ENCODE data around the gene IGSF21. TPM values are rescaled to one million over a fixed set of nuclear protein-coding genes. Genes with fewer than 3 reads are reported as not detected.
A peak's percentile ranks its signal among the peaks of the same experiment; 100 is the strongest.
"Not testable (repeated sequence)": the region's sequence is repeated elsewhere in the genome, so short reads cannot be mapped to it uniquely, and the experiment has no call there.

The IGSF21 gene
- total RNA-seq, 1 donor from 2014 or later: 1.8 TPM

DNA sequence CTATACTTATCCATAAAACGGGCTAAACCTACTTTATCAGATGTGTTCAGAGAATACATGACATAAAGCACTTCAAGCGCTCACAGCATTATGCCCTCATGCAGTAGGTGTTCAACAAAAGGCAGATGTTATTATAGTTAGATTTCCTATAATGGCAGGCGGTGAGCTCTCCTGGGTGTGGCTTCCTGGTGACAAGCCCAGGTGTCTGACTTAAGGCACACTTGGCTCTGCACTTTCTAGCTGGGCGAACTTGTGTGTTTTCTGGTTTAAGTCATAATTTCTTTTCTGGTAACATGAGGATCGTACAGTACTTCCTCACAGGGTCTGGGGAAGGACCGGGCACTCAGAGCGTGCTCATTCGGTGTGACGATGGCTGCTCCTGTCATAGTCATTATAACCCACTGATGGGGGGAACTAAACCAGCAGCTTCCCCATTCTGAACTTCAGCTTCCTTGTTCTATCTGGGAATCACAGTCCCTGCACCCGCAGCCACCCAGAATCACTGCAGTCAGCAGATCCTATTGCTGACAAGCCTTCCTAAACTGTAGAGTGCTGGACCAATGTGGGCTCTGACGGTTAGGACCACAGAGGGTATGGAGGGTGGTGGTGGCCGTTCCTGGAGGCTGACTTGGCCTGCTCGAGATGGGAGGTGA is 52.8 kb downstream of the IGSF21 start:
- H3K27ac ChIP-seq: peak overlapping the region; percentile 41
- TF ChIP-seq, protein P1, sequence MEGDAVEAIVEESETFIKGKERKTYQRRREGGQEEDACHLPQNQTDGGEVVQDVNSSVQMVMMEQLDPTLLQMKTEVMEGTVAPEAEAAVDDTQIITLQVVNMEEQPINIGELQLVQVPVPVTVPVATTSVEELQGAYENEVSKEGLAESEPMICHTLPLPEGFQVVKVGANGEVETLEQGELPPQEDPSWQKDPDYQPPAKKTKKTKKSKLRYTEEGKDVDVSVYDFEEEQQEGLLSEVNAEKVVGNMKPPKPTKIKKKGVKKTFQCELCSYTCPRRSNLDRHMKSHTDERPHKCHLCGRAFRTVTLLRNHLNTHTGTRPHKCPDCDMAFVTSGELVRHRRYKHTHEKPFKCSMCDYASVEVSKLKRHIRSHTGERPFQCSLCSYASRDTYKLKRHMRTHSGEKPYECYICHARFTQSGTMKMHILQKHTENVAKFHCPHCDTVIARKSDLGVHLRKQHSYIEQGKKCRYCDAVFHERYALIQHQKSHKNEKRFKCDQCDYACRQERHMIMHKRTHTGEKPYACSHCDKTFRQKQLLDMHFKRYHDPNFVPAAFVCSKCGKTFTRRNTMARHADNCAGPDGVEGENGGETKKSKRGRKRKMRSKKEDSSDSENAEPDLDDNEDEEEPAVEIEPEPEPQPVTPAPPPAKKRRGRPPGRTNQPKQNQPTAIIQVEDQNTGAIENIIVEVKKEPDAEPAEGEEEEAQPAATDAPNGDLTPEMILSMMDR (IDR thresholded peaks at IDR 0.05): no peak
- no peaks in the 10 kb centered on the region for H3K36me3 ChIP-seq
- H3K27me3 ChIP-seq (ENCODE audit: low read depth): peaks cover 17% of the 10 kb centered on the region
- ATAC-seq (peak; percentile 82 to 91), DNase-seq (peak; percentile 77)
- intact Hi-C loops (cut with DNase I): no loop called here
- H3K9me3 ChIP-seq: no peaks in the 10 kb centered on the region
- no peaks in the 10 kb centered on the region for H3K4me1 ChIP-seq
- no peak overlapping the region for H3K4me3 ChIP-seq

DNA sequence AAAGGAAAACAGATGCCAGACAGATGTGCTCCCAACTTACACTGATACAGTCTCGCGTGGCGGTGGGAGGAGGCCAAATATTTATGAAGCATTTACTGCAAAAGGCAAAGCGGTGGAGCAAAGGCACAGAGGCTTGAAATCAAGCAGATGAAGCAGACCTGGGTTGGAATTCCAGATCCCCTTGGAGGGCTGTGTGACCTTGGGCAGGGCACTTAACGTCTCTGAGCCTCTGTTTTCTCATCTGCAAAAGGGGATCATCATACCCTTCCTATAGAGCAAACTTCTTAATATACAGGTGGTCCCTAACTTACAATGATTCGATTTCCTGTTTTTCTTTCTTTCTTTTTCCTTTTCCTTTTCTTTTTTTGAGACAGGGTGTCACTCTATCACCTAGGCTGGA is 54.1 kb downstream of the IGSF21 start:
- no peaks in the 10 kb centered on the region for H3K9me3 ChIP-seq
- no peaks in the 10 kb centered on the region for H3K4me1 ChIP-seq
- H3K27me3 ChIP-seq (ENCODE audit: low read depth): peaks cover 17% of the 10 kb centered on the region
- no peak overlapping the region for H3K4me3 ChIP-seq
- no peaks in the 10 kb centered on the region for H3K36me3 ChIP-seq
- TF ChIP-seq, protein P1 (IDR thresholded peaks at IDR 0.05): no peak
- intact Hi-C loops (cut with DNase I): no loop called here
- DNase-seq (no peak), ATAC-seq (no peak)
- H3K27ac ChIP-seq: no peak overlapping the region

DNA sequence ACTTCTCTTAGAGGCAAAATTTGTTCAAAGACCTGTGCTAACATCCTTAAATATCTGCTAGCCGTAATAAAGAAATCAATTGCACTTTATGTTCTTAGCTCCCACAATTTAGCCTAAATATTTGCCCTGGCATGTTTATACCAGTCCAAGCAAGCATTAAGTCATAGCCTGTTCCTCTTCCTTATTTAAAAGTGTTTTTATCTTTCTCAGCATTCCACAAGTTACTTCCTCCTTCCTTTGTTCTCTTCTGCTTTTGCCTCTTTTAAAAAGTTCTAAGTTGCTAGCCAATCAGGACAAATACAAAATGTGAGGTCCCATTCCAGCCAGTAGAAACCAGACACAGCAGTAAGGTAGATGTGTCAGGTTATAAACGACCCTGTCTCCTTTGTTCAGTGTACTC is 58.0 kb downstream of the IGSF21 start:
- H3K27me3 ChIP-seq (ENCODE audit: low read depth); H3K4me1 ChIP-seq; DNase-seq; H3K4me3 ChIP-seq; intact Hi-C loops (cut with DNase I); H3K36me3 ChIP-seq; H3K9me3 ChIP-seq; ATAC-seq; H3K27ac ChIP-seq: not testable (repeated sequence)

DNA sequence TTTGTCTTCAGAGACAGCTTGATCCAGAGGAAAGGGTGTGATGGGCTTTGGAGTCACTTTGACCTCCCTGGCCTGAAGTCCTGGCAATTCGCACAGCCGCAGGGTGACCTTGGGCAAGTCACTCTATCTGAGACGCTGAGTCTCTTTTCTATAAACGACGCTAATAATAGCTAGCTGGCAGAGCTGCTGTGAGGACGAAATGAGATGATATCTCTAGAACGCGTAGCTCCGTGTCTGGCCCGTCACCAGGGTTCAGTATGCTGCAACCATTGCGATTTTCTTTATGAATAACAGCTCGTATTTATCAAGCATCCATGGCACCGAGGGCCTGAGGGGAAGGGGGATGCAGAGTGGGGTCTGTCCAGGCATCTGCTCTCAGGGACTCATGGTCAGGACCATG is 58.7 kb downstream of the IGSF21 start:
- Histone ChIP-seq H3K4me1 (no peaks in the 10 kb centered on the region), H3K36me3 (no peaks in the 10 kb centered on the region), H3K27me3 (ENCODE audit: low read depth) (peaks cover 4% of the 10 kb centered on the region), H3K4me3 (no peak overlapping the region), H3K27ac (no peak overlapping the region), H3K9me3 (no peaks in the 10 kb centered on the region)
- TF ChIP-seq, protein P1 (IDR thresholded peaks at IDR 0.05): no peak
- intact Hi-C loops (cut with DNase I): no loop called here
- no peak for ATAC-seq
- no peak for DNase-seq

DNA sequence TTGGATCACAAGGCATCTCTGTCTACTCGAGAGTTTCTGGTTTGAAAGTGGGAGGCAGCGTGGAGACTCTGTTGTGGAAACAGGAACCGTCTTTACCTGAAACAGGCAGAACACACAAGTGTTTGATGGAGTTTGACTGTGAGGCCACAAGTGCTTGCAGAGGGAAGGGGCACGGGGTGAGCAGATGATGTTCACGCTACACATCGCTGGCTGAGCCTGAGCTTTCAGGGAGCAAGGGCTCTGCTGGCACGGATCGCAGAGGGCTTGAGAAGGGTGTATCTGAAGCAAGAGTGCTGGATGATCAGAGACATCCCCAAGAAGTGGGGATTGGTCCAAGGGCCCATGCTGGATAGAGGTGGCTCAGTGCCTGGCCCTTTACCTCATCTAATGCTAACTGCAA is 59.3 kb downstream of the IGSF21 start:
- no peak overlapping the region for H3K27ac ChIP-seq
- no peaks in the 10 kb centered on the region for H3K36me3 ChIP-seq
- no peak overlapping the region for H3K4me3 ChIP-seq
- H3K9me3 ChIP-seq: no peaks in the 10 kb centered on the region
- H3K4me1 ChIP-seq: no peaks in the 10 kb centered on the region
- intact Hi-C loops (cut with DNase I): no loop called here
- H3K27me3 ChIP-seq (ENCODE audit: low read depth): peaks cover 5% of the 10 kb centered on the region
- TF ChIP-seq, protein P1 (IDR thresholded peaks at IDR 0.05): no peak
- DNase-seq: no peak
- ATAC-seq: no peak

DNA sequence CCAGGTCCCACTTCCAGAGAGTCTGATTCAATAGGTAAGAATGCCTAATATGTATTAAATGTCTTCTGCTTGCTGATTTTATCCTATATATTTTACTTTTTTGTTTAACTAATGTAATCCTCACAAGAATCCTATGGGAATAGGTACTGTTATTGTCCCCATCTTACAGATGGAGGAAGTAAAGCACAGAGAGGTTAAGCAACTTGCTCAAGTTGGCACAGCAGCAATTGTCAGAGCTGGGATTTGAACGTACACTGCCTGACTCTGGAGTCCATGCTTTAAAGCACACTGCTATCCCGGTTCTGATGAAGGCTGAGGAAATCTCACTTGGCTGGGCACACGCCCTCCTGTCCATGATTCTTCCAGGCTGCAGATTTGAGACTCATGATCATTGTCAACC is 62.8 kb downstream of the IGSF21 start:
- Histone ChIP-seq H3K27ac (no peak overlapping the region), H3K4me3 (no peak overlapping the region), H3K4me1 (no peaks in the 10 kb centered on the region), H3K27me3 (ENCODE audit: low read depth) (peaks cover 5% of the 10 kb centered on the region), H3K36me3 (no peaks in the 10 kb centered on the region), H3K9me3 (no peaks in the 10 kb centered on the region)
- TF ChIP-seq, protein P1 (IDR thresholded peaks at IDR 0.05): no peak
- intact Hi-C loops (cut with DNase I): no loop called here
- ATAC-seq (no peak), DNase-seq (no peak)
